ENCODE results near the gene FBXW2.
"Not testable (repeated sequence)": the region's sequence is repeated elsewhere in the genome, so short reads cannot be mapped to it uniquely, and the experiment has no call there.

FBXW2 gene

GRCh38 chr9:120777229-120777628 is 16.0 kb downstream of the FBXW2 start:
- no peak for DNase-seq

DNA sequence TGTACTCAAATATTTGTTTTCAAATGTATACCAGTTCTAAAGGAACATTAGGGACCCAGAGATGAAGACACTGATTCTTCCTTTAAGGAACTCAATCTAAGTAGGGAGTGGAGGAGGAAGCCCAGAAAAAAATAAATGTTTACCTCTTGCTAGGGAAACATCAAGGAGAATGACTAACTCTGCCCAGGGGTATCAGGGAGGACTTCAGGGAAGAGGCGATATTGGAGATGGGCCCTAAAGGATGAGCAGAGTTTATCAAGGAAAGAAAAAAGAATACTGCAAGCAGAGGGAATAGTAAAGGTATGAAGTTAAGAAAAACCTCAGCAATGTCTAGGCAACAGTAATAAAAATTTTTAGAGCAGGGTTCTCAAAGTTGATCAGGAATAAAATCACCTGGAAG is 16.4 kb downstream of the FBXW2 start:
- DNase-seq: no peak

DNA sequence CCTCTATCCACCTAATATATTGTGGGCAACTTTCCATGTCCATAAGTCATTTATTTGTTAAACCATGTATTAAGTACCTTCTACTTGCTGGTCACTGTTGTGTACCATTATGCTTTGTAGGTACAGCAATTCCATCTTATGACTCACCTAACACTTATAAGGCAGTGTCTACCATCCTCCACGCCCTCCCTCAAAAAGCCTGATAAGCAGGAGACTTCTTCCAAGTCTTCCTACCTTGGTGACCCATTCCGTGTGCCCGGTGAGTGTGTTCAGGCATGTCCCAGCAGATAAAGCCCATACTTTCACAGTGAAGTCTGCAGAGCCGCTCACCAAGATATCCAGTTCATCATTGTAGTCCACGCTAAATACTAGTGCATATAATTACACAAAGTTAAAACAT is 17.4 kb downstream of the FBXW2 start:
- DNase-seq: no peak

DNA sequence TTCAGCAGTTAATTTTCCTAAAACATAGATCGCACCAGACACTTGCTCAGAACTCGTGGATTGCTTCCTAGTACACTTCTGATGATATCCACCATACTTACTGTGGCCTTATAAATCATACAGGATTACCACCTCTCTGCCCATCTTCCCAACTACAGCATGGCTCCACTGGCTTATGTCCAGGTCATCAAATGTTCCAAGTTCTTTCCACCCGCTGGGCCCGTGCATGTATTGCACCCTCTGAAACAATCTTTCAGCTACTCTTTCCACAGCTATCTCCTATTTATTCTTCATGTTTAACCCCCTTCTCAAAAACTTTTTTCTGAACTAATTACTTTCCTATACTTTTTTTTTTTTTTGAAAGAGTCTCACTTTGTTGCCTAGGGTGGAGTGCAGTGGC is 18.5 kb downstream of the FBXW2 start:
- DNase-seq: no peak

GRCh38 chr9:120773256-120773655 is 20.0 kb downstream of the FBXW2 start:
- DNase-seq: no peak

DNA sequence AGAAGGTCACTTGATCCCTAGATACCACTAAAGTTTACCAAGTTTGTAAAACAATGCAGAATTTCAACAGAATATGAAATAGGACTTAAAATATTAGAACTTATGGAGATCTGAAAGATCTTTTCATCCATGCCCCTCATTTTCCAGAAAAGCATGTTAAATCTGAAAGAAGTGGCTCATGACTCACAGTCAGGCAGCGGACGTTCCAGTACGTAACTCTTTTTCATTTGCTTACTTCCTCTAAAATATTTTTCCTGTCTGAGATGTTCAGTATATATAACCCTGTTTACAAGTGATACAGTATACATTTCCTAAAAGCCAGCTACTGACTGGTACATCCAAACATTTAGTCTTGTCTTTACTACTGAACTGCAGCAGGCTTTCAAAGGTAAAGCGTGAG is 22.3 kb downstream of the FBXW2 start:
- DNase-seq: no peak

DNA sequence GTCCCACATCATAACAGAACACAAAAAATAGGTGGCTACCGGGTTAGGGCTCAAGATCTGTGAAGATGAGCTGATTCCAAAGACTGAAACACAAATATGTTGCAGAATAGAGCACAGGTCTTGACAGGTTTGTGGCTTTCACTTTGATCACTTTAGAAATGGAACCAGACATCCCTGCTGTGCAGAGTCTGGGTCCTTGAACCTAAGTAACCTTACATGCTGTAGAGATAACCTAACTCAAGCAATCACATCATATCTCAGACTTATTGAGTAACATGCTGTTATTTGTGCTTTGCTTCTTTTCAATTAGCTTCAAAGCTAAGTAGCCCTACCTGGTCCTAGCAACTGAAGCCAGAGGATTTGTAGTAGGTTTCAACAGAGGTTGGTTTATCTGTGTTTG is 24.3 kb downstream of the FBXW2 start:
- no peak for DNase-seq

DNA sequence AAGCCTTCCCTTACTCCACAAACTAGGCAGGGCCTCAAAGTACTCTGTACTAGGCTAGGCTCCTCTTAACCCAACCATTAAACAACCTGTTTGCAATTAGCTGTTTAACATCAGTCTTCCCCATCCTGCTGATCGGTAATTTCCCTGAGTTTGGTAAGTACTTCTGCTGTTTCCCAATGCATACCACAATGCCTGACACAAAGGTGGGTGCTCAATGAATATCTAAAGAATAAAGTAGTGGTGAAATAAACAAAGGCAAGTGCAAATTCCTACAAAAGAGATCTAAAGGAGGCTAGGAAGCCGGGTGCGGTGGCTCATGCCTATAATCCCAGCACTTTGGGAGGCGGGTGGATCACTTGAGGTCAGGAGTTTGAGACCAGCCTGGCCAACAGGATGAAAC is 25.0 kb downstream of the FBXW2 start:
- no peak for DNase-seq

GRCh38 chr9:120767451-120767850 is 25.8 kb downstream of the FBXW2 start:
- no peak for DNase-seq

GRCh38 chr9:120765910-120766425 is 27.2 kb downstream of the FBXW2 start:
- DNase-seq: no peak

- no peak for DNase-seq
These were observed 28.7 kb downstream of the FBXW2 start for GRCh38 chr9:120764476-120764875.

DNA sequence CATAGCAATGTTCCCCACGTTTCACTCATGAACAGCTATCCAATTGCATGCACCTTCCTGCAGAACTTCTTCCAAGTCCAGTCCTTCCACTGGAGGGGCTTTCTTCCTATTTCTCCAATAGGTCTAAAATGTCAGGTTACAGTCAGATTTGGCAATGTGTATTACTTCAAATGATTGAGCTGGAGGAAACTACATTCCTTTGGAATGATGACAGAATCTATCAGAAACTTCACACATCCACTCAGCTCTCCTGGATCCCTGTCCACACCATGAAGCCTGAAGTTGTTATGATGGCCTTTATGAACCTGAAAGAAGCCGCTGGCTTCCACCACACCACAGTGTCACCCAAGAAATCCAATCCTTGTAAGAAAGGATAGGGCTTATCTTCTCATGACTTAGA is 32.2 kb downstream of the FBXW2 start:
- no peak for DNase-seq

GRCh38 chr9:120759755-120760400 is 33.3 kb downstream of the FBXW2 start:
- no peak for DNase-seq

- no peak for DNase-seq
These were observed 34.7 kb downstream of the FBXW2 start for GRCh38 chr9:120758544-120758943.

- DNase-seq: no peak
These were observed 35.9 kb downstream of the FBXW2 start for GRCh38 chr9:120757026-120757913.

- DNase-seq: no peak
These were observed 36.7 kb downstream of the FBXW2 start for GRCh38 chr9:120756531-120756930.

DNA sequence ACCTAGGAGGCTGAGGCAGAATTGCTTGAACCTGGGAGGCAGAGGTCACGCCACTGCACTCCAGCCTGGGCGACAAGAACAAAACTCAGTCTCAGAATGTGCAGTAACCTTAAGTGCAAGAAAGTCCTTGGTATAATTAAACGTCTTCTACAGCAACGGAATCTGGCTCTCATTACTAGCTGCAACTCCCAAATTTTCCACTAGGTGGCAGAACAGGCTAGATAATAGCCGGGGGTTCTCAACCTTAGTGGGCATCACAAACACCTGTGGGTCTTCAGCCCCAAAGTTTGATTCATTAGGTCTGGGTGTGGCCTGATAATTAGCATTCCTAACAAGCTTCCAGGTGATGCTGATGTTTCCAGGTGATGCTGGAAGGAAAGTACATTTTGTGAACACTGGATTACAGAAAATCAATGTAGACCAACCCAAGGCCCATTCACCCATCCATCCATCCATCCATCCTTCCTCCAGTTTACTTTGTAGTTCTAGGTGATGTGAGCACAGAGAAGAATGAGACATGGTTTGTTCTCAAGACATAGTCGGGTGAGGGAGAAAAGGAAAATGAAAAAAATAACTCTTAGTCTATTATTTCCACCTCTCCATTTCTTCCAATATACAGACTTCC is 37.3 kb downstream of the FBXW2 start:
- peak; percentile 35 for DNase-seq

DNA sequence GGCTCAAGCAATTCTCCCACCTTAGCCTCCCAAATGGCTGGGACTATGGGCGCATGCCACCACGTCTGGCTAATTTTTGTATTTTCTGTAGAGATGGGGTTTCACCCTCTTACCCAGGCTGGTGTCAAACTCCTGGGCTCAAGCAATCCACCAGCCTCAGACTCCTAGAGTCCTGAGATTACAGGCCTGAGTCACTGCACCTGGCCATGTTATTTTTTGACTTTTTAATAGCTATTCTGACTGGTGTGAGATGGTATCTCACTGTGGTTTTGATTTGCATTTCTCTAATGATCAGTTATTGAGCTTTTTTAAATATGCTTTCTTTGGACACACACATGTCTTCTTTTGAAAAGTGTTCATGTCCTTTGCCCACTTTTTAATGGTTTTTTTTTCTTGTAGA is 38.2 kb downstream of the FBXW2 start:
- no peak for DNase-seq

DNA sequence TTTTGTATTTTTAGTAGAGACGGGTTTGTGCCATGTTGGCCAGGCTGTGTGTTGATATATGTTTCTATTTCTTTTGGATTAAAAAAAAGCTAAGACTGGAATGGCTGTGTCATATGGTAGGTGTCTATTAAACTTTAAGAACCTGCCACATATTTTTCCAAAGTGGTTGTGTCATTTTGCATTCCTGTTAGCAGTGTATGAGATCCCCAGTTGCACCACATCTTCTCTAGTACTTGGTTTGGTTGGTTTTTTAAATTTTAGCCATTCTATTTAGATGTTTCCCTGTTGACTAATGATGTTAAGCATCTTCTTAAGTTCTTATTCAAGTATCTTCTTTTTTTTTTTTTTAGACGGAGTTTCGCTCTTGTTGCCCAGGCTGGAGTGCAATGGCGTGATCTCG is 42.8 kb downstream of the FBXW2 start:
- DNase-seq: no peak

DNA sequence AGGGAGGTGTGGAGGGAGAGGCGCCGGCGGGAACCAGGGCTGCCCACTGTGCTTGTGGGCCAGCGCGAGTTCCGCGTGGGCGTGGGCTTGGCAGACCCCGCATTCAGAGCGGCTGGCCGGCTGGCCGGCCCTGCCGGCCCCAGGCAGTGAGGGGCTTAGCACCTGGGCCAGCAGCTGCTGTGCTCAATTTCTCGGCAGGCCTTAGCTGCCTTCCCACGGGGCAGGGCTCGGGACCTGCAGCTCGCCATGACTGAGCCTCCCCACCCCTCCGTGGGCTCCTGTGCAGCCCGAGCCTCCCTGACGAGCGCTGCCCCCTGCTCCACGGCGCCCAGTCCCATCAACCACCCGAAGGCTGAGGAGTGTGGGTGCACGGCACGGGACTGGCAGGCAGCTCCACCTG is 46.9 kb downstream of the FBXW2 start:
- not testable (repeated sequence) for DNase-seq

DNA sequence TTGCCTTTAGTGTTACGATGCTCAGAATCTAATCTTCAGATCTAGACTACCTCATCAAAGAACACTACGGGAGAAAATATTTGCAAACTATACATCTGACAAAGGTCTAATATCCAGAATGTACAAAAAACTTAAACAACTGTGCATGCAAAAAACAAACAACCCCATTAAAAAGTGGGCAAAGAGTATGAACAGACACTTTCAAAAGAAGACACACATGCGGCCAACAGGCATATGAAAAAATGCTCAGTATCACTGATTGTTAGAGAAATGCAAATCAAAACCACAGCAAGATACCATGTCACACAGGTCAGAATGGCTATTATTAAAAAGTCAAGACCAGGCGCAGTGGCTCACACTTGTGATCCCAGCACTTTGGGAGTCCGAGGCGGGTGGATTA is 47.9 kb downstream of the FBXW2 start:
- DNase-seq: no peak

- DNase-seq: no peak
These were observed 50.2 kb downstream of the FBXW2 start for GRCh38 chr9:120742951-120743416.

DNA sequence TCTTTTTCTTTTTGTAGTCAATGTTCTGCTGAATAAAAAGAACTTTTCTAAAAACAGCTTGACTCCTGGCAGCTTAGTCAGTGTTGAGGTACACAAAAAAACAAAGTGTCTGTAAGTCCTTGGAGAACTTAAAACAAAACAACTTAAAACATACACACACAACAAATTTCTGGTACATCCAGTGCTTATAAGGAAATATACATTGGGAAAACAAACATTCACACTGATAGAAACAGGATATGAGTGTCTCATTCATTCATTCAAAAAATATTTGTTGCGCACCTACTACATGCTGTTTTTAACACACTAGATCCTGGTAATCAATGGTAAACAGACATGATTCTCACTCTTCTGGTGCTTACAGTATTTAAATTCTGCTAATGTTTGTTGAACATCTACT is 51.5 kb downstream of the FBXW2 start:
- no peak for DNase-seq

DNA sequence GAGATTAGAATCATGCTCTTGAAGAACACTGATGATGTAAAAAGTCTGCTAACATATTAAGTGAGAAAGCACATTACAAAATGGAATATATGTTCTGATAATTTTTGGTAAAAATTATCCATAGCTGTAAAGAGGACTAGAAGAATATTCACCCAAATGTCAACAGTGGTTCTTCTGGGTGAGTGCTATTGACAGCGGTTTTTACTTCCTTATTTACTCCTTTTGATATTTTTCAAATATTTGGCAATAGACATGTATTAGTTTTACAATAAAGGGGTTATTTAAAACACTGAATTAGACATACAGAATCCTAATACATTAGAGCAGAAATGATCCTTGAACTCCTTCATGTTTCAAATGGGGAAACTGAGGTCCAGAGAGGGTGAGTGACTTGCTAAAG is 52.0 kb downstream of the FBXW2 start:
- DNase-seq: no peak
